ENCODE data around the gene CEP70. TPM values are rescaled to one million over a fixed set of nuclear protein-coding genes. Genes with fewer than 3 reads are reported as not detected.
"Not testable (repeated sequence)": the region's sequence is repeated elsewhere in the genome, so short reads cannot be mapped to it uniquely, and the experiment has no call there.

CEP70 gene
- total RNA-seq, 1 donor from 2014 or later: 23.5 TPM

- Mint-ChIP-seq H3K9me3 (no peaks in the 10 kb centered on the region), H3K36me3 (ENCODE audit: low read depth) (peaks cover 3% of the 10 kb centered on the region), H3K4me1 (peaks cover 8% of the 10 kb centered on the region), H3K27ac (ENCODE audit: unreplicated experiment) (no peak overlapping the region), H3K27me3 (ENCODE audit: low read depth) (no peaks in the 10 kb centered on the region), H3K4me3 (no peak overlapping the region)
- DNase-seq (ENCODE audit: low read depth, low spot score): no peak
- TF ChIP-seq, protein P1, sequence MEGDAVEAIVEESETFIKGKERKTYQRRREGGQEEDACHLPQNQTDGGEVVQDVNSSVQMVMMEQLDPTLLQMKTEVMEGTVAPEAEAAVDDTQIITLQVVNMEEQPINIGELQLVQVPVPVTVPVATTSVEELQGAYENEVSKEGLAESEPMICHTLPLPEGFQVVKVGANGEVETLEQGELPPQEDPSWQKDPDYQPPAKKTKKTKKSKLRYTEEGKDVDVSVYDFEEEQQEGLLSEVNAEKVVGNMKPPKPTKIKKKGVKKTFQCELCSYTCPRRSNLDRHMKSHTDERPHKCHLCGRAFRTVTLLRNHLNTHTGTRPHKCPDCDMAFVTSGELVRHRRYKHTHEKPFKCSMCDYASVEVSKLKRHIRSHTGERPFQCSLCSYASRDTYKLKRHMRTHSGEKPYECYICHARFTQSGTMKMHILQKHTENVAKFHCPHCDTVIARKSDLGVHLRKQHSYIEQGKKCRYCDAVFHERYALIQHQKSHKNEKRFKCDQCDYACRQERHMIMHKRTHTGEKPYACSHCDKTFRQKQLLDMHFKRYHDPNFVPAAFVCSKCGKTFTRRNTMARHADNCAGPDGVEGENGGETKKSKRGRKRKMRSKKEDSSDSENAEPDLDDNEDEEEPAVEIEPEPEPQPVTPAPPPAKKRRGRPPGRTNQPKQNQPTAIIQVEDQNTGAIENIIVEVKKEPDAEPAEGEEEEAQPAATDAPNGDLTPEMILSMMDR (conservative IDR thresholded peaks at IDR 0.05): no peak
Measured at GRCh38 chr3:138509586-138509985, 84.5 kb downstream of the CEP70 start.

GRCh38 chr3:138507524-138507923 is 86.5 kb downstream of the CEP70 start:
- no peak overlapping the region for H3K27ac Mint-ChIP-seq (ENCODE audit: unreplicated experiment)
- H3K27me3 Mint-ChIP-seq (ENCODE audit: low read depth): no peaks in the 10 kb centered on the region
- no peak overlapping the region for H3K4me3 Mint-ChIP-seq
- H3K36me3 Mint-ChIP-seq (ENCODE audit: low read depth): peaks cover 3% of the 10 kb centered on the region
- no peak for DNase-seq (ENCODE audit: low read depth, low spot score)
- H3K9me3 Mint-ChIP-seq: no peaks in the 10 kb centered on the region
- TF ChIP-seq, protein P1 (conservative IDR thresholded peaks at IDR 0.05): no peak
- peaks cover 8% of the 10 kb centered on the region for H3K4me1 Mint-ChIP-seq

DNA sequence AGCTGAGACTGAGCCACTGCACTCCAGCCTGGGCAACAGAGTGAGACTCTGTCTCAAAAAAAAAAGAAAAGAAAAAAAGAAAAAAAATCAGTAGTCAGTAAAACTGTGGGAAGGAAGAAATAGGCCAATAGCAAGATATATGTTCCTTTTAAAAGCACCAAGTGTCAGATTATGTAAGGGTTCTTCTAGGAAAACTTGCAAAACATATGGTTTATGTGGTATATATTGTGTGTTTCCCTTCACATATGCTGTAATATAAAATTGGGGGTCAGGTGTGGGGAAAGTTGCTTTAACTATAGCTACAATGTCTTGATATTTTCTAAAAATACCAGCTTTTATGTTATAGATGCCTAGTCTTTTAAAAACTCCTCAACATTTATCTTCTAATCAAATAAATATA is 95.1 kb downstream of the CEP70 start:
- Mint-ChIP-seq H3K36me3 (ENCODE audit: low read depth) (peaks cover 2% of the 10 kb centered on the region), H3K4me1 (no peaks in the 10 kb centered on the region), H3K27me3 (ENCODE audit: low read depth) (no peaks in the 10 kb centered on the region), H3K27ac (ENCODE audit: unreplicated experiment) (no peak overlapping the region), H3K9me3 (no peaks in the 10 kb centered on the region), H3K4me3 (no peak overlapping the region)
- TF ChIP-seq, protein P1 (conservative IDR thresholded peaks at IDR 0.05): no peak
- DNase-seq (ENCODE audit: low read depth, low spot score): no peak

DNA sequence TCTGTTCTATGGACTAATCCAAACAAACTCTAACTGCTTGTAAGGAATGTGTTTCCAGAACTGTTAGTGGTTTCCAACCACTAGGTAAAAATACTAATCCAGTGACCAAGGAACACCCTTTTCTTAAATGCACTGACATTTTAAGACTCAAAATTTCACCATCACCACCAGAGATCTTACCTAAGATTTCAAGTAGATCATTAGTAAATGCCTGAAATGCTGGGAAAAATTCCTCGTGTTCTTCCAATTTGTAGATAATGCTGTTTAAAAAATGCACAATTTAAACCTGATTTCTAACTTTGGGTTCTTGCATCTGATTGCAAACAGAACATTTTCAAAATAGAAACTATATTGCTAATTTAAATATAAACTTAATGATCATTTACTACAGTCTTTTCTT is 96.2 kb downstream of the CEP70 start:
- no peaks in the 10 kb centered on the region for H3K9me3 Mint-ChIP-seq
- no peaks in the 10 kb centered on the region for H3K4me1 Mint-ChIP-seq
- no peak overlapping the region for H3K27ac Mint-ChIP-seq (ENCODE audit: unreplicated experiment)
- DNase-seq (ENCODE audit: low read depth, low spot score): no peak
- H3K36me3 Mint-ChIP-seq (ENCODE audit: low read depth): peaks cover 2% of the 10 kb centered on the region
- no peaks in the 10 kb centered on the region for H3K27me3 Mint-ChIP-seq (ENCODE audit: low read depth)
- TF ChIP-seq, protein P1 (conservative IDR thresholded peaks at IDR 0.05): no peak
- H3K4me3 Mint-ChIP-seq: no peak overlapping the region

DNA sequence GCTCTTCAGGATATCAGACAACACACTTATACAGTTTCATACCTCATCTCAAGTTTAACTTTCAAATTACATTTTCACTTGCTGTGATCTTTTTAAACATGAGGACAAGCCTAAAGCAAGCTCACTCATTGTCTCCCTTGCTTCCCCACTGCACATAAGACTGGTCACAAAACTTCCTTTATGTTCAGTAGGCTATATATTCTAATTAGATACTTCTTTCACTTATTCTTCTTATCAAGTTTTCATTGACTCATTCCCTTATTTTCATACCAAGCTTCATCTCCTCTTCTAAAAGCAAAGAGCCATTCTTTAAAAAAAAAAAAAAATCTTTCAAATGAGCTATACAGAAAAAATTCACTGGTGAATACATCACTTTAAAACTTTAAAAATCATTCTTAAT is 97.0 kb downstream of the CEP70 start:
- Mint-ChIP-seq H3K4me3 (no peak overlapping the region), H3K27ac (ENCODE audit: unreplicated experiment) (no peak overlapping the region), H3K36me3 (ENCODE audit: low read depth) (peaks cover 3% of the 10 kb centered on the region), H3K27me3 (ENCODE audit: low read depth) (no peaks in the 10 kb centered on the region), H3K9me3 (no peaks in the 10 kb centered on the region), H3K4me1 (no peaks in the 10 kb centered on the region)
- TF ChIP-seq, protein P1 (conservative IDR thresholded peaks at IDR 0.05): no peak
- no peak for DNase-seq (ENCODE audit: low read depth, low spot score)

GRCh38 chr3:138496436-138496835 is 97.6 kb downstream of the CEP70 start:
- Mint-ChIP-seq H3K4me1 (no peaks in the 10 kb centered on the region), H3K27ac (ENCODE audit: unreplicated experiment) (no peak overlapping the region), H3K27me3 (ENCODE audit: low read depth) (no peaks in the 10 kb centered on the region), H3K36me3 (ENCODE audit: low read depth) (peaks cover 4% of the 10 kb centered on the region), H3K4me3 (no peak overlapping the region), H3K9me3 (no peaks in the 10 kb centered on the region)
- TF ChIP-seq, protein P1 (conservative IDR thresholded peaks at IDR 0.05): no peak
- DNase-seq (ENCODE audit: low read depth, low spot score): no peak

GRCh38 chr3:138495638-138496037 is 98.4 kb downstream of the CEP70 start:
- not testable (repeated sequence) for H3K27ac Mint-ChIP-seq (ENCODE audit: unreplicated experiment); H3K4me1 Mint-ChIP-seq; H3K9me3 Mint-ChIP-seq; H3K4me3 Mint-ChIP-seq; DNase-seq (ENCODE audit: low read depth, low spot score); H3K27me3 Mint-ChIP-seq (ENCODE audit: low read depth)
- H3K36me3 Mint-ChIP-seq (ENCODE audit: low read depth): peaks cover 12% of the 10 kb centered on the region
